HFFc6 (cell line): Measurements from ENCODE around the gene FRY. TPM values are rescaled to one million over a fixed set of nuclear protein-coding genes. Genes with fewer than 3 reads are reported as not detected.

Source experiments
- DNase-seq: peaks from one replicate; pipeline ENCODE4 v3.0.0-alpha.2; 2018
- H3K27ac Mint-ChIP-seq: 2 replicates; pipeline ENCODE4 v1.8.0; 2020; ENCODE audit warnings: mild to moderate bottlenecking, mixed read lengths
- H3K27me3 Mint-ChIP-seq: 2 replicates; pipeline ENCODE4 v1.8.0; 2021; ENCODE audit warnings: mild to moderate bottlenecking, moderate library complexity, mixed read lengths; ENCODE audit not compliant: insufficient read depth
- H3K36me3 Mint-ChIP-seq: 2 replicates; pipeline ENCODE4 v1.8.0; 2021; ENCODE audit warnings: low read depth, mixed read lengths
- H3K4me1 Mint-ChIP-seq: 2 replicates; pipeline ENCODE4 v1.8.0; 2020; ENCODE audit warnings: low read depth, mixed read lengths
- H3K4me3 Mint-ChIP-seq: 2 replicates; pipeline ENCODE4 v1.8.0; 2020; ENCODE audit warnings: mild to moderate bottlenecking, moderate library complexity, mixed read lengths
- H3K9me3 Mint-ChIP-seq: 2 replicates; pipeline ENCODE4 v1.8.0; 2020; ENCODE audit warnings: mild to moderate bottlenecking, mixed read lengths
- total RNA-seq, 6 experiments: library from RNA; stranded (reverse); fragmentation: NEBNext Ultra II Directional; extraction: Animal tissue kit (Norgen Biotek cat#: 25700); gene quantifications; 2 replicates in 1 of 6; 3 replicates in 5 of 6; pipeline ENCODE4 v1.2.3, GENCODE V29; 2021
- TF ChIP-seq, protein P1 (sequence below): fragments of 200-600 bp; sonication (generic); IDR thresholded peaks from 2 replicates; pipeline ENCODE4 v1.5.0; 2021; ENCODE audit warnings: antibody characterized with exemption, mild to moderate bottlenecking

The FRY gene
- total RNA-seq, 6 experiments from 2014 or later = 12.3 to 19.2 (median 13.8) TPM

DNA sequence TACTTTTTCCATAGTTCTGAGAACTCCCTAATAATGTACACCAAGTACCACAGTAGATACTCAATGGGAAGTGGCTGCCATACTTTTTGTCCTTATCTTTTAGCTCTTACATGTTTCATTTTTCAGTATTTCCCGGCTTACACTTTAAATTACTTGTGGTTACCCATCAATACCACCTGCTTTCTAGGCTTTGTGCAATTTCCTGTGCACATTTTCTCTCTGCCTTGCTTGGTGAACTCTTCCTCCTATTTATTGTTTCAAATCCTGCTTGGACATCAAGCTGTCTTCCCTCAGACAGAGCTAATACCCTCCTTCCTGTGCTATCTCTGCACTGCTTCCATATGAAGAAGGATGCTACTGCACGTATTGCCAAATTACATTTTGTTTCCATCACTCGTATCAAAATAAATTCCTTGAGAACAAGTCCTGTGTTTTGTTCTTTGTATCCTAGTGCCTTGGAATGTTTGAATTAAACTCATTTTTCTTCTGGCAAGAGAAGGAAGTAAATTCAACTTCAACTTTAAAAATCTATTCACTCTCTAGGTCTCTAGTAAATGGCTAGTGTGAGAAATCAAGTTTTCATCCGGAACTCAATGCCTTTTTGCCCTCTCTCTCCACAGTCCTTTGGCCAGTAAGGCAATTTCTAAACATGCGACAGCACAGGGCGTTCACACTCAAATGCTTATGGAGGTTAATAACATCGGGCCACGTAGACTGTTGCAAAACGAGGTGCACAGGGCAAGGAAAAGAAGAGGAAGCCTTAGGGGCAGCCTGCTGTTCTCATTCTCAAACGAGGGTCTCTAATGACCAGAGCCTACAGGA lies 277.9 kb downstream of the FRY start:
- peaks cover 4% of the 10 kb centered on the region for H3K27me3 Mint-ChIP-seq
- peak overlapping the region; percentile 32; the same call in 1 of the 2 replicates for H3K27ac Mint-ChIP-seq
- no peaks in the 10 kb centered on the region for H3K36me3 Mint-ChIP-seq
- no peaks in the 10 kb centered on the region for H3K9me3 Mint-ChIP-seq
- peak overlapping the region; percentile 52 for H3K4me3 Mint-ChIP-seq
- no peak for DNase-seq
- H3K4me1 Mint-ChIP-seq = peaks cover 16% of the 10 kb centered on the region
- TF ChIP-seq, protein P1, sequence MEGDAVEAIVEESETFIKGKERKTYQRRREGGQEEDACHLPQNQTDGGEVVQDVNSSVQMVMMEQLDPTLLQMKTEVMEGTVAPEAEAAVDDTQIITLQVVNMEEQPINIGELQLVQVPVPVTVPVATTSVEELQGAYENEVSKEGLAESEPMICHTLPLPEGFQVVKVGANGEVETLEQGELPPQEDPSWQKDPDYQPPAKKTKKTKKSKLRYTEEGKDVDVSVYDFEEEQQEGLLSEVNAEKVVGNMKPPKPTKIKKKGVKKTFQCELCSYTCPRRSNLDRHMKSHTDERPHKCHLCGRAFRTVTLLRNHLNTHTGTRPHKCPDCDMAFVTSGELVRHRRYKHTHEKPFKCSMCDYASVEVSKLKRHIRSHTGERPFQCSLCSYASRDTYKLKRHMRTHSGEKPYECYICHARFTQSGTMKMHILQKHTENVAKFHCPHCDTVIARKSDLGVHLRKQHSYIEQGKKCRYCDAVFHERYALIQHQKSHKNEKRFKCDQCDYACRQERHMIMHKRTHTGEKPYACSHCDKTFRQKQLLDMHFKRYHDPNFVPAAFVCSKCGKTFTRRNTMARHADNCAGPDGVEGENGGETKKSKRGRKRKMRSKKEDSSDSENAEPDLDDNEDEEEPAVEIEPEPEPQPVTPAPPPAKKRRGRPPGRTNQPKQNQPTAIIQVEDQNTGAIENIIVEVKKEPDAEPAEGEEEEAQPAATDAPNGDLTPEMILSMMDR = no peak

DNA sequence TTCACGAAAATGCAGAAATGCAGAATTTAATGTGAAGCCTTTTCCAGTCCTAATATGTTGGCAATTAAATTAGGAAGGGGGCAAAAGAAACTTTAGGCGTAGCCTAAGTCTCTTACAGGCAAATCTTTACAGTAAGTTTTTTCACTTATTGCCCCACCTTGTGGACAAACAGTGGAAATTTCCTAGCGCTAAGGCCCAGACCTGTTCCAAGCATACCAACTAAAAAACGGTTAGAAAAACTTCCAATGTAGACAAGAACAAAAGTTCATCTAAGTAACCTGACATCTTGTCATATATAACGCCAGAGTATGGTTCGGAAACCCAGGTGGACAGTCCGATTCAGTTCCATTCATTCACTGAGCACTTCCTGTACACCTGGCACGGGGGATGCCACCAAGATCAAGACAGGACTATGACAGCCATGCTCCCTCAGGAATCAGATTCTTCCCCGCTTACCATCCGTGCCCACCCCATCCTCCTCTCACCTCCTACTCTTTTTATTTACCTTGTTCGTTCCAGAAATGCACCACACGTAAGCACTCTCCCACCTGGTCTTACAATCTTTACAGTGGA lies 278.6 kb downstream of the FRY start:
- H3K36me3 Mint-ChIP-seq = no peaks in the 10 kb centered on the region
- peaks cover 23% of the 10 kb centered on the region for H3K4me1 Mint-ChIP-seq
- H3K27me3 Mint-ChIP-seq = peaks cover 4% of the 10 kb centered on the region

DNA sequence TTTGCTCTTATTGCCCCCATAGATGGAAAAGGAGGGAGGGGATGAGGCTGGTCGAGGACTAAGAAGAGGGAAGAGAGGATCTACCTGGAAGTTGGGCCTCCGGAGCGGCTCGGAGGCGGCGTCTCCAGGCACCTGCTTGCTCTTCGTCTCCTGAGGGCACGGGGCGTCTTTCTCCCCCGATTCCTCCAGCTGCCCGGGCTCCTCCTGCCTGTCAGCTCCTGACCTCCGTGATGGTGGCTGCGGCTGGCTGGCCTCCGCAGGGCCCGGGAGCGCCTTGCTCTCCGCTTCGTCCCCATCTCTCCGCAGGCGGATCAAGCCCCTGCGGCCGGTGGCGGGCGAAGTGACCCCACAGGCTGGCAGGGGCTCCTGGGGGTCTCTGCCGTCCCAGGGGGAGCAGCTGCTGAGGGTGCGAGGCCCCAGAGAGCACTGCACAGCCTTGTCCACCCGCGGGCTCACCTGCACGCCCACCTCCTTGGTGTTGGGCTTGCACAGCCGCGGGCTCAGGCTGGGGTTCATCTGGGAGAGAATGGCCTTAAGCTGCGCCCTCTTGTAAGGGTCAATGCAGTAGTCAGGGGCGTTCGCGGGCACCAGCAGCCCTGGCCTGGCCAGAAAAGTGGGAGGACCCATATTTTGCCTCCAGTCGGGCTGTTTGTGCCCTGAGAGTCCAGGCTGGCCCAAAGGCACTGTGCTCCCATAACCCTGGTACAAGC lies 279.8 kb downstream of the FRY start:
- Mint-ChIP-seq H3K36me3 (no peaks in the 10 kb centered on the region), H3K4me1 (peaks cover 27% of the 10 kb centered on the region), H3K27me3 (peaks cover 2% of the 10 kb centered on the region; the same call in 1 of the 2 replicates), H3K9me3 (no peaks in the 10 kb centered on the region; the same call in 1 of the 2 replicates), H3K27ac (no peak overlapping the region), H3K4me3 (no peak overlapping the region)
- TF ChIP-seq, protein P1 = no peak
- DNase-seq = no peak

More for the DNA sequence above, 278.6 kb downstream of the FRY start:
- TF ChIP-seq, protein P1 = peak; percentile 90
- peak; percentile 74 for DNase-seq
- Mint-ChIP-seq H3K9me3 (no peaks in the 10 kb centered on the region; the same call in 1 of the 2 replicates), H3K4me3 (peak overlapping the region; percentile 52), H3K27ac (peak overlapping the region; percentile 32; the same call in 1 of the 2 replicates)

DNA sequence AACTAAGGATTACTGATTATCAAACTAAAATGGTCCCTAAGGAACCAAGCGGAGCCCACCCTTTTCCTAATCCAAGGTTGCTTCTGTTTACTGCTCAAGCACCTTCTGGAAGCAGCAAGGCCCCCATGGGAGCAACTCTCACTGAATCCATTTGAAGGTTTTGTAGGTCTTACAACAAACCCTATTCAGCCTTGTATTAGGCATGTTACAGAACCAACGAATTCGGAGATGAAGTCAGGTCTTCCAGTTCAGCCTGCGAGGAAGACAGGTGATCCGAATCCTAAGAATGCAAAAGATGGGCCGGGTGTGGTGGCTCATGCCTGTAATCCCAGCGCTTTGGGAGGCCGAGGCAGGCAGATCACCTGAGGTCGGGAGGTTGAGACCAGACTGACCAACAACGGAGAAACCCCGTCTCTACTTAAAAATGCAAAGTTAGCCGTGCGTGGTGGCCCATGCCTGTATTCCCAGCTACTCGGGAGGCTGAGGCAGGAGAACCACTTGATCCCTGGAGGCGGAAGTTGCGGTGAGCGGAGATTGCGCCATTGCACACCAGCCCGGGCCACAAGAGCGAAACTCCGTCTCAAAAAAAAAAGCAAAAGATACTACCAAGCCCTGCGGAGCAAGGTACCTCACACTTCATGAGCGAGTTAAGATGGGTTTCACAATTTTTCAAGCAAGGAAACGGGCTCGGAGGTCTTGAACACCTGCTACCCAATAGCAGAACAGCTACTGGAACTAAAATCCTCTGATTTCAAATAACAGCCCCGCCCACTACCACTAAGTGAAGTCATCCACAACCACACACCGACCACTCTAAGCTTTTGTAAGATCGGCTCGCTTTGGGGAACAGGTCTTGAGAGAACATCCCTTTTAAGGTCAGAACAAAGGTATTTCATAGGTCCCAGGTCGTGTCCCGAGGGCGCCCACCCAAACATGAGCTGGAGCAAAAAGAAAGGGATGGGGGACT lies 283.0 kb downstream of the FRY start:
- TF ChIP-seq, protein P1 = no peak

More for the DNA sequence above, 283.0 kb downstream of the FRY start:
- H3K4me1 Mint-ChIP-seq = peaks cover 28% of the 10 kb centered on the region
- no peaks in the 10 kb centered on the region; the same call in 1 of the 2 replicates for H3K9me3 Mint-ChIP-seq
- H3K4me3 Mint-ChIP-seq = peak overlapping the region; percentile 93
- H3K27me3 Mint-ChIP-seq = peaks cover 2% of the 10 kb centered on the region; the same call in 1 of the 2 replicates
- DNase-seq = peak; percentile 48
- peak overlapping the region; percentile 100 for H3K27ac Mint-ChIP-seq
- no peaks in the 10 kb centered on the region for H3K36me3 Mint-ChIP-seq
